Lower leg skin (tissue), 3 donors: ENCODE data around the gene MFSD12.

Source experiments
- CTCF ChIP-seq, 3 donors: fragments of 450-650 bp; IDR thresholded peaks; one replicate each; pipeline ENCODE4 v1.5.1; 2016; ENCODE audit warnings: antibody characterized with exemption in 3 of 3, mild to moderate bottlenecking in 3 of 3, moderate library complexity in 2 of 3
- POLR2A ChIP-seq, 2 donors: fragments of 450-650 bp; IDR thresholded peaks; one replicate each; pipeline ENCODE4 v1.6.1; 2016 to 2017; ENCODE audit warnings: antibody characterized with exemption in 2 of 2, mild to moderate bottlenecking in 1 of 2, moderate library complexity in 1 of 2

DNA sequence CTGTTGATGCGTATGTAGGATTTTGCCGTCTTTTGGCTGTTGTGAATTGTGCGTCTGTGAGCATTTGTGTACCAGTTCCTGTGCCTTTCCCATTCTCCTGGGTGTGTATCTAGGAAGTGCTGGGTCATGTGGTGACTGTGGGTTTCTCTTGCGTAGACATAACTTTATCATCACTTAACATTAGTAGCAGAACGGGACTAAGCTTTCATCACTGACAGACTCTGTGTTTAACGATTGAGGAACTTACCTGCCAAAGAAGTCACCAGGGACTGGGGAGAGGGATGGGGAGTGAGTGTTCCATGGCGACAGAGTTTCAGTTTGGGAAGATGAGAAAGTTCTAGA, 36.3 kb downstream of the MFSD12 start:
- no peak for TF ChIP-seq CTCF (IDR thresholded peaks at IDR 0.05)
- TF ChIP-seq POLR2A (IDR thresholded peaks at IDR 0.05): no peak
